Pancreas (tissue), 10 donors: ENCODE results near the gene SCN11A. TPM values are rescaled to one million over a fixed set of nuclear protein-coding genes. Genes with fewer than 3 reads are reported as not detected.

ENCODE experiments used
- ATAC-seq, 4 donors: fragments of 200-7000 bp; cut with Tn5 transposase; one replicate each; pipeline versions ENCODE4 v1.8.0 to v1.9.1; 2020; ENCODE audit warnings: mild to moderate bottlenecking in 4 of 4, moderate library complexity in 4 of 4
- DNase-seq, 6 donors: peaks; one replicate each; pipeline ENCODE4 v3.0.0-alpha.2; 2020
- FAIRE-seq: peaks from 2 replicates; lab custom pipeline; 2012; peaks lifted over from hg19 to GRCh38; lab: Jason Lieb, UNC
- H3K27ac ChIP-seq, 4 donors: fragments of 200-600 bp; sonication (generic); 1 replicate in 3 of 4; 2 replicates in 1 of 4; pipeline versions ENCODE4 v1.5.0 to v1.8.0; 2020
- H3K27me3 ChIP-seq, 4 donors: fragments of 200-600 bp; one replicate each; pipeline ENCODE4 v1.8.0; 2021
- H3K36me3 ChIP-seq, 3 donors: fragments of 200-600 bp; sonication (generic) in 1 of 3; one replicate each; pipeline versions ENCODE4 v1.5.0 to v1.8.0; 2020 to 2021
- H3K4me1 ChIP-seq, 3 donors: fragments of 200-600 bp; one replicate each; pipeline ENCODE4 v1.8.0; 2021
- H3K4me3 ChIP-seq, 4 donors: fragments of 200-600 bp; sonication (generic) in 2 of 4; one replicate each; pipeline versions ENCODE4 v1.5.0 to v1.8.0; 2020 to 2021
- H3K9me3 ChIP-seq, 4 donors: fragments of 200-600 bp; one replicate each; pipeline ENCODE4 v1.8.0; 2021
- WGBS, 2 donors: extraction: QIAGEN DNeasy Blood & Tissue Kit; methylation state at CpG; one replicate each; pipeline ENCODE4 v1.1.7; 2013; 5-methylcytosine and 5-hydroxymethylcytosine counted together
- intact Hi-C, 3 donors: fragments of 100-400 bp; cut with DNase I; formaldehyde crosslinking; loops; one replicate each; pipeline versions ENCODE4 v1.11.1 to v1.14.2; 2022
- polyA plus RNA-seq, 2 donors: library from polyadenylated mRNA; stranded (reverse); fragments of 200-250 nt; gene quantifications; one replicate each; pipeline ENCODE4 v1.2.3, GENCODE V29; 2013
- total RNA-seq, 6 donors: library from RNA; stranded (reverse); fragmentation: NEBNext Ultra II Directional in 4 of 6; extraction: Animal tissue kit (Norgen Biotek cat#: 25700) in 4 of 6; gene quantifications; one replicate each; pipeline versions ENCODE4 v1.2.1 to v1.2.4, GENCODE V29; 2021 to 2023
- TF ChIP-seq, protein P1 (sequence below), 4 donors: fragments of 200-600 bp; sonication (generic) in 3 of 4; IDR thresholded peaks; one replicate each; pipeline versions ENCODE4 v1.5.0 to v1.8.0; 2021; ENCODE audit warnings: antibody characterized with exemption in 4 of 4
- donor health status: healthy with polysubstance abuse.
- donor health status: DM: no; HTN: no; CAD: no; lungs with moderate emphysema.
- donor health status: DM: no; HTN: no; CAD: no.
- donor health status: control.
- donor health status: control.
- donor health status: Bipolar disorder and iron deficiency.
- donor health status: DM: yes; HTN: yes; CAD: no.
- donor health status: DM: no; HTN: no; CAD: no.
- donor health status: DM: no; HTN: no; CAD: no.
- donor health status: DM: yes; HTN: yes; CAD: no.

Gene SCN11A
- total and polyA plus RNA-seq, 8 donors: 0.03 to 0.16 (median 0.04) TPM; not detected in 1

DNA sequence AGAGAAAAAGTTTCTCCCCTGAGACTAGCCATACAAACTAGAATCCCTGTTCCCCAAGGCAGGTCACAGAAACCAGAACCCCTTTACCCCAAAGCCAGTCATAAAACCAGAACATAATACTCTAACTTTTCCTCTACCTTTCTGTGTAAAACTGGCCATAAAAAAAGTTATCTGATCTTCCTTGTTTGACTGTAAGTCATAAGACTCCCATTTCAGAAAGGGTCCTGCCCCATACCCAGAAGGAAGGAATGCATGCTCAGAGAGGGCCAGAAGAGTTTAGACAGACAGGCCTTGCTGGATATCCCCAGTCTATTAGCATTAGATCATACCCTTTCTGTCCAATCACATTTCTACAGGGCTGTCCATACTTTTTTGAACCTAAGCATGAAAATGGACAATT, 27.2 kb downstream of the SCN11A start:
- TF ChIP-seq, protein P1, sequence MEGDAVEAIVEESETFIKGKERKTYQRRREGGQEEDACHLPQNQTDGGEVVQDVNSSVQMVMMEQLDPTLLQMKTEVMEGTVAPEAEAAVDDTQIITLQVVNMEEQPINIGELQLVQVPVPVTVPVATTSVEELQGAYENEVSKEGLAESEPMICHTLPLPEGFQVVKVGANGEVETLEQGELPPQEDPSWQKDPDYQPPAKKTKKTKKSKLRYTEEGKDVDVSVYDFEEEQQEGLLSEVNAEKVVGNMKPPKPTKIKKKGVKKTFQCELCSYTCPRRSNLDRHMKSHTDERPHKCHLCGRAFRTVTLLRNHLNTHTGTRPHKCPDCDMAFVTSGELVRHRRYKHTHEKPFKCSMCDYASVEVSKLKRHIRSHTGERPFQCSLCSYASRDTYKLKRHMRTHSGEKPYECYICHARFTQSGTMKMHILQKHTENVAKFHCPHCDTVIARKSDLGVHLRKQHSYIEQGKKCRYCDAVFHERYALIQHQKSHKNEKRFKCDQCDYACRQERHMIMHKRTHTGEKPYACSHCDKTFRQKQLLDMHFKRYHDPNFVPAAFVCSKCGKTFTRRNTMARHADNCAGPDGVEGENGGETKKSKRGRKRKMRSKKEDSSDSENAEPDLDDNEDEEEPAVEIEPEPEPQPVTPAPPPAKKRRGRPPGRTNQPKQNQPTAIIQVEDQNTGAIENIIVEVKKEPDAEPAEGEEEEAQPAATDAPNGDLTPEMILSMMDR (IDR thresholded peaks at IDR 0.05): no peak
- Histone ChIP-seq H3K27ac (no peak overlapping the region), H3K4me3 (no peak overlapping the region), H3K36me3 (no peaks in the 10 kb centered on the region), H3K27me3 (no peaks in the 10 kb centered on the region), H3K9me3 (no peaks in the 10 kb centered on the region), H3K4me1 (no peaks in the 10 kb centered on the region)
- DNase-seq (no peak), FAIRE-seq (no peak), ATAC-seq (no peak)
- intact Hi-C loops: no loop called here

DNA sequence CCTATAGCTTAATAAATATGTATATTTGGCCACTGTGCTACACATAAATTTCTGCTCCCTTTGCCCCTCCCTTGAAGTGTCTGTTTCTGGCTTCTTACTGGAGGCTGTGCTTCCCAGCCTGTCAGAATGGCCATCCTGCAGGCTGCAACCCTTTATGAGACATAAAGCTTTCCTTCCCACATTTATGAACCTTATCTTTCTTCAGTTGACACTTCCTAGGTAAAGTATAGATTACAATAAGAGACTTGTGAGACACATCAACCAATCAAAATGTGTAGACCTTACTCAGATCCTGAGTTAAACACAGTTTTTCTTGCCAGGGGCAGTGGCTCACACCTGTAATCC, 29.5 kb downstream of the SCN11A start:
- Histone ChIP-seq H3K27ac (no peak overlapping the region), H3K9me3 (no peaks in the 10 kb centered on the region), H3K27me3 (no peaks in the 10 kb centered on the region), H3K4me3 (no peak overlapping the region), H3K36me3 (no peaks in the 10 kb centered on the region), H3K4me1 (no peaks in the 10 kb centered on the region)
- DNase-seq (no peak), ATAC-seq (no peak), FAIRE-seq (no peak)
- TF ChIP-seq, protein P1 (IDR thresholded peaks at IDR 0.05): no peak
- intact Hi-C loops: no loop called here

DNA sequence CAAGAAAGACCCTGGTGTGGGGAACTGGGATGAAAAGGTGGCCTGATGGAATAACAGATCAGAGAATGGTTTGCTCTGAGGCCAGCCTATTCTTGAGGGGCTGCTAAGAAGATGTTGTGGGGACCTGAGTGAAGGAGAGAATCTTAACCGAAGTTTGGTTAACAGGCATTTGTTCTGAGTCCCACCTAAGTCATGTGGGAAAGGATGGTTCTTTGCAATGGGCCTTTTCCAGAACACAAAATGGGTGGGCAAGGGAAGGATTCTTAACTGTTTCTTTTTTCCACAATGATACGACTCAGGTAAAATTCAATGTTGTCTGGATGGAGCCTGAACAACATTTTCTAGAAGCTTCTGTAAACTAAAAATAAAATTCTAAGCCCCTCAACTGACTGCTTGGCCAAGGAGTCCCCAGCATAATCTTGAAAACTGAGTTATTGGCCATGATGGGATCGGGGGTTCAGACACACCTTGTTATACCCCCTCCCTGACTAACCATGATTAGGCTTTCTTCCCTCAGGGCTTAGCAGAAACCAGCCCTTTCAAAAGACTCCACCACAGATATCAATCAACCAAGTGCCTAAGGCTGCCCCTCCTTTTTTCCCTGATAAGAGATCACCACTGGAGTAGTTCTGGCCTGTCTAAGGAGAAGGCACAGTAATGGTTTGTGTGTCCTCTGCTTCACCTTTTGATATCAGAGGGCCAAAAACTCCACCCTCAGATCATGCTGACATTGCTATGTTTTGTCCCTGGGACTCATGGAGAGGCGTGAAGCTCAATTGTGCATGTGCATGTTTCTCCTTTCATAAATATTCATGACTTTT, 30.1 kb downstream of the SCN11A start:
- no peak for ATAC-seq
- Histone ChIP-seq H3K4me1 (no peaks in the 10 kb centered on the region), H3K27me3 (no peaks in the 10 kb centered on the region), H3K27ac (no peak overlapping the region), H3K36me3 (no peaks in the 10 kb centered on the region), H3K9me3 (no peaks in the 10 kb centered on the region), H3K4me3 (no peak overlapping the region)
- intact Hi-C loops: no loop called here
- no peak for FAIRE-seq
- TF ChIP-seq, protein P1 (IDR thresholded peaks at IDR 0.05): no peak
- no peak for DNase-seq
- WGBS, 2 donors: 90 to 94% methylated on average over 4 of the region's 4 CpGs

DNA sequence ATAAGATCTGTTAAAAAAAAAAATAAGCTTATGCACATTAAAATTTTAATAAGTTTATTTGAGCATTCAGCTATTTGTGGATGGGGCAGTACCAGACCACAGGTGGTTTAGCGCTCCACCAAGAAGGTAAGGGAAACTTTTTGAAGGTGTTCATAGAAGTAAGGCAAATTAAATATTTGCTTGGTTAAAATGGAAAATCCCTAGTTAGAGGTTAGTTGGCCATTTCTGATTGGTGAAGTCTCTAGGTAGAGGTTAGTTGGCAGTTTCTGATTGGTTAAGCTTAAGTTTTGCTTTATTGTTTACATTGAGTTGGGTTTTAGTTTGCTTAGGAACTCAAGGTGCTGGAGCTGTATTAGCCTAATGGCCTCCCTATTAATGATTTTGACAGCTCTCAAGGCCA, 30.7 kb downstream of the SCN11A start:
- no peaks in the 10 kb centered on the region for H3K4me1 ChIP-seq
- ATAC-seq (no peak), DNase-seq (no peak), FAIRE-seq (no peak)
- intact Hi-C loops: no loop called here
- H3K36me3 ChIP-seq: no peaks in the 10 kb centered on the region
- H3K4me3 ChIP-seq: no peak overlapping the region
- TF ChIP-seq, protein P1 (IDR thresholded peaks at IDR 0.05): no peak
- no peak overlapping the region for H3K27ac ChIP-seq
- no peaks in the 10 kb centered on the region for H3K9me3 ChIP-seq
- WGBS, 2 donors: 88 to 97% methylated on average over 1 of the region's 1 CpG
- no peaks in the 10 kb centered on the region for H3K27me3 ChIP-seq

DNA sequence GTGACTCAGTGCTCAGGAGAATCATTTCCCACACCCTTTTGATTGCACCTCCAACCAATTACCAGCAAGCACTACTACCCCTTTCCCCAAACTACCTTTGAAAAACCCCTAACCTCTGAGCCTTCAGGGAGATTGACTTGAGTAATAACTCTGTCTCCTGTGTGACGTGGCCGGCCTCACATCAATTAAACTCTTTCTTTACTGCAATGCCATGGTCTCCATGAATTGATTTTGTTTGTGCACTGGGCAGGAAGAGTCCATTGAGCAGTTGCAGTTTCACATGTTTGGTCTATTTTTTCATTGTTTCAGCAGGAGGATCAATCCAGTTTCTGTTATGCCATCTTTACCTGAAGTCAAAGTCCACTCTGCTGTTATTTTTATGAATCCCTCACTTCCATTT, 32.4 kb downstream of the SCN11A start:
- no peak overlapping the region for H3K27ac ChIP-seq
- no peaks in the 10 kb centered on the region for H3K36me3 ChIP-seq
- TF ChIP-seq, protein P1 (IDR thresholded peaks at IDR 0.05): no peak
- ATAC-seq (no peak), DNase-seq (no peak), FAIRE-seq (no peak)
- no peak overlapping the region for H3K4me3 ChIP-seq
- H3K27me3 ChIP-seq: no peaks in the 10 kb centered on the region
- intact Hi-C loops: no loop called here
- H3K4me1 ChIP-seq: no peaks in the 10 kb centered on the region
- no peaks in the 10 kb centered on the region for H3K9me3 ChIP-seq
- WGBS, 2 donors: 90 to 92% methylated on average over 2 of the region's 2 CpGs
